ENCODE measurements around the gene HES5. TPM values are rescaled to one million over a fixed set of nuclear protein-coding genes. Genes with fewer than 3 reads are reported as not detected.

Gene HES5
- total RNA-seq, 4 donors from 2014 or later, result 0.19 to 0.33 TPM; not detected in 2

- peaks cover 0 to 13% (median 9%) of the 10 kb centered on the region in 4 donors for H3K4me1 ChIP-seq
- WGBS, result 73% methylated on average over 3 of the region's 4 CpGs
- no peaks in the 10 kb centered on the region for H3K9me3 ChIP-seq
- peaks cover 0 to 75% (median 24%) of the 10 kb centered on the region in 4 donors for H3K27me3 ChIP-seq
- intact Hi-C loops (cut with DNase I), result no loop called here
- H3K36me3 ChIP-seq, result no peaks in the 10 kb centered on the region
- no peak for TF ChIP-seq CTCF (IDR thresholded peaks at IDR 0.05)
- TF ChIP-seq POLR2AphosphoS5 (IDR thresholded peaks at IDR 0.05), result no peak
- no peak for TF ChIP-seq POLR2A (IDR thresholded peaks at IDR 0.05; ENCODE audit: low read depth)
- no peak overlapping the region for H3K4me3 ChIP-seq
- no peak for DNase-seq (ENCODE audit: extremely low spot score)
- no peak overlapping the region for H3K27ac ChIP-seq (replicated peaks in 1 of 4)
Observed at GRCh38 chr1:2499260-2499659, 30.8 kb downstream of the HES5 start.

DNA sequence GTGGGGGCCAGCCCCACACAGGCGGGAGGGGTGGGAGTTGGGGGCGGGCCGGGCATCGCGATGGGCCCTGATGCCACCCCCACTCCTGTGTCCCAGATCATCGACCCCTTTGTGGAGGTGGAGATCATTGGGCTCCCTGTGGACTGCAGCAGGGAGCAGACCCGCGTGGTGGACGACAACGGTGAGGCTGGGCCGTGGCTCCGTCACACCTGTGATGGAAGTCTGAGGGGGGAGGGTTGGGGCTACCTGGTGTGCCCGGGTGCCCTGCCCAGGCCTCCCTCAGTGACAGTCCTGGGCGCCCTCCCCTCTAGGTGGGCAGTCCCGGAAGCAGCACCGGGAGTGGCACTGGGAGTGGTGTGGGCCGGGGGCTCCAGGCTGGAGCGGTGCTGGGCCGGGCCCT is 31.4 kb downstream of the HES5 start:
- intact Hi-C loops (cut with DNase I), result no loop called here
- peaks cover 0 to 69% (median 19%) of the 10 kb centered on the region in 4 donors for H3K27me3 ChIP-seq
- peaks cover 0 to 7% (median 4%) of the 10 kb centered on the region in 4 donors for H3K4me1 ChIP-seq

DNA sequence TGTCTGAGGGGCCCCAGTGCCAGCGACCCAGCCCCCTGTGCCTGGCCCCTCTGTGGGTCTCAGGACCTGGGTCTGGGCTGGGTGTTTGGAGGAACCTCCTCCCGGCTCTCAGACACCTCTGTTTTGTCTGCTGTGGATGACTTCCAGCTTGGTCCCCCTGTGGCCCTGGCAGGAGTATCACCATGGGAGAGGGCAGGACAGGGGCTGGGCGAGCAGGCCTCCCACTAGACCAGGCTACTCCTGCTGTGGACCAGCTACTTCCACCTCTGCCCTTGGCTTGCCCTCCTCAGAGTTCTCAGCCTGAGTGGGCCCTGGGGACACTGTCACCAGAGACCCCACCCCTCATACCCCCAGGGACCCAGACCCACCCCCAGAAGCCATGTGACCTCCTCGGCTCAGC is 32.2 kb downstream of the HES5 start:
- no peak for TF ChIP-seq POLR2A (IDR thresholded peaks at IDR 0.05; ENCODE audit: low read depth)
- TF ChIP-seq EP300 (IDR thresholded peaks at IDR 0.05), result no peak
- no peak for TF ChIP-seq CTCF (IDR thresholded peaks at IDR 0.05)
- no peak for TF ChIP-seq POLR2AphosphoS5 (IDR thresholded peaks at IDR 0.05)

More for the DNA sequence above, 31.4 kb downstream of the HES5 start:
- H3K36me3 ChIP-seq, result no peaks in the 10 kb centered on the region
- WGBS, result 82% methylated on average over 2 of the region's 19 CpGs
- no peaks in the 10 kb centered on the region for H3K9me3 ChIP-seq
- H3K27ac ChIP-seq (replicated peaks in 1 of 4), result no peak overlapping the region
- H3K4me3 ChIP-seq, result no peak overlapping the region
- TF ChIP-seq POLR2A (IDR thresholded peaks at IDR 0.05; ENCODE audit: low read depth), result no peak
- TF ChIP-seq CTCF (IDR thresholded peaks at IDR 0.05), result no peak
- TF ChIP-seq EP300 (IDR thresholded peaks at IDR 0.05), result no peak
- TF ChIP-seq POLR2AphosphoS5 (IDR thresholded peaks at IDR 0.05), result no peak
- no peak for DNase-seq (ENCODE audit: extremely low spot score)

DNA sequence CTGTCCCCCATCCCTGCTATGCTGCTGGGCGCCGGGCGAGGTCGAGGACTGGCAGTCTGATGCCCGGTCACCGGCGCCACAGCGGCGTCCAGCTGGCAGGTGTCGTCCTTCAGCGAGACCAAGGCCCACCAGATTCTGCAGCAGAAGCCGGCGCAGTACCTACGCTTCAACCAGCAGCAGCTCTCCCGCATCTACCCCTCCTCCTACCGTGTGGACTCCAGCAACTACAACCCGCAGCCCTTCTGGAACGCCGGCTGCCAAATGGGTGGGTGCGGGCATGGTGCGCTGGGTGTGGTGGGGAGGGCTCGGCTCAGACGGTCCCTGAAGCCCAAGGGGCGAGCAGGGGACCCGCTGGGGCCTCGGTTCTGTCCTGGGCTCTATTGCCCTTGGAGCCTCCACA is 33.3 kb downstream of the HES5 start:
- Histone ChIP-seq H3K27ac (replicated peaks in 1 of 4) (no peak overlapping the region), H3K4me3 (no peak overlapping the region), H3K4me1 (peaks cover 0 to 5% (median 0%) of the 10 kb centered on the region in 4 donors), H3K27me3 (peaks cover 0 to 64% (median 5%) of the 10 kb centered on the region in 4 donors), H3K36me3 (no peaks in the 10 kb centered on the region), H3K9me3 (no peaks in the 10 kb centered on the region)
- no peak for DNase-seq (ENCODE audit: extremely low spot score)
- intact Hi-C loops (cut with DNase I), result no loop called here
- WGBS, result 80% methylated on average over 14 of the region's 26 CpGs
- no peak for TF ChIP-seq CTCF (IDR thresholded peaks at IDR 0.05)

More for the DNA sequence above, 32.2 kb downstream of the HES5 start:
- Histone ChIP-seq H3K36me3 (no peaks in the 10 kb centered on the region), H3K4me3 (no peak overlapping the region), H3K27ac (replicated peaks in 1 of 4) (no peak overlapping the region), H3K9me3 (no peaks in the 10 kb centered on the region), H3K4me1 (peaks cover 0 to 5% (median 0%) of the 10 kb centered on the region in 4 donors), H3K27me3 (peaks cover 0 to 64% (median 12%) of the 10 kb centered on the region in 4 donors)
- no peak for DNase-seq (ENCODE audit: extremely low spot score)
- intact Hi-C loops (cut with DNase I), result no loop called here
- WGBS, result 58% methylated on average over 3 of the region's 4 CpGs

- TF ChIP-seq POLR2AphosphoS5 (IDR thresholded peaks at IDR 0.05), result no peak
- TF ChIP-seq POLR2A (IDR thresholded peaks at IDR 0.05; ENCODE audit: low read depth), result no peak
- TF ChIP-seq CTCF (IDR thresholded peaks at IDR 0.05), result no peak
- no peak for TF ChIP-seq EP300 (IDR thresholded peaks at IDR 0.05)
- 76% methylated on average over 15 of the region's 28 CpGs for WGBS
- intact Hi-C loops (cut with DNase I), result no loop called here
- peaks cover 0 to 62% (median 2%) of the 10 kb centered on the region in 4 donors for H3K27me3 ChIP-seq
- no peaks in the 10 kb centered on the region for H3K36me3 ChIP-seq
- no peak overlapping the region for H3K4me3 ChIP-seq
- peaks cover 0 to 5% (median 0%) of the 10 kb centered on the region in 4 donors for H3K4me1 ChIP-seq
- H3K9me3 ChIP-seq, result no peaks in the 10 kb centered on the region
- DNase-seq (ENCODE audit: extremely low spot score), result no peak
- no peak overlapping the region for H3K27ac ChIP-seq (replicated peaks in 1 of 4)
Observed at GRCh38 chr1:2496087-2496622, 33.9 kb downstream of the HES5 start.
